ENCODE measurements around the gene SPATA17. TPM values are rescaled to one million over a fixed set of nuclear protein-coding genes. Genes with fewer than 3 reads are reported as not detected.

Gene SPATA17
- total and polyA plus RNA-seq, 2 of the 13 experiments (the other 11 are each of a cell fraction or from before 2014, with no cell fraction given) = 0.48 to 1.7 TPM

GRCh38 chr1:217630711-217631591 lies at the start of gene SPATA17, which contains the start of gene GPATCH2 (continued):
- TF ChIP-seq, protein P1, sequence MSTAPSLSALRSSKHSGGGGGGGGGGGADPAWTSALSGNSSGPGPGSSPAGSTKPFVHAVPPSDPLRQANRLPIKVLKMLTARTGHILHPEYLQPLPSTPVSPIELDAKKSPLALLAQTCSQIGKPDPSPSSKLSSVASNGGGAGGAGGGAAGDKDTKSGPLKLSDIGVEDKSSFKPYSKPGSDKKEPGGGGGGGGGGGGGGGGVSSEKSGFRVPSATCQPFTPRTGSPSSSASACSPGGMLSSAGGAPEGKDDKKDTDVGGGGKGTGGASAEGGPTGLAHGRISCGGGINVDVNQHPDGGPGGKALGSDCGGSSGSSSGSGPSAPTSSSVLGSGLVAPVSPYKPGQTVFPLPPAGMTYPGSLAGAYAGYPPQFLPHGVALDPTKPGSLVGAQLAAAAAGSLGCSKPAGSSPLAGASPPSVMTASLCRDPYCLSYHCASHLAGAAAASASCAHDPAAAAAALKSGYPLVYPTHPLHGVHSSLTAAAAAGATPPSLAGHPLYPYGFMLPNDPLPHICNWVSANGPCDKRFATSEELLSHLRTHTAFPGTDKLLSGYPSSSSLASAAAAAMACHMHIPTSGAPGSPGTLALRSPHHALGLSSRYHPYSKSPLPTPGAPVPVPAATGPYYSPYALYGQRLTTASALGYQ (CRISPR knock-in tag; IDR thresholded peaks at IDR 0.05) = no peak
- TF ChIP-seq CHCHD3 (CRISPR knock-in tag; IDR thresholded peaks at IDR 0.05) (no peak), ZNF431 (CRISPR knock-in tag; IDR thresholded peaks at IDR 0.05; ENCODE audit: borderline replicate concordance, low read depth) (no peak), KMT2B (CRISPR knock-in tag; IDR thresholded peaks at IDR 0.05) (peak; percentile 92), RBFOX2 (IDR thresholded peaks at IDR 0.05; ENCODE audit: low read depth, low read length) (peak; percentile 80), SALL1 (CRISPR knock-in tag; IDR thresholded peaks at IDR 0.05) (peak; percentile 70; the same call in 1 of the 2 replicates), RFXAP (CRISPR knock-in tag; IDR thresholded peaks at IDR 0.05; ENCODE audit: borderline replicate concordance) (no peak), ZNF468 (CRISPR knock-in tag; IDR thresholded peaks at IDR 0.05) (no peak), ZBTB26 (CRISPR knock-in tag; IDR thresholded peaks at IDR 0.05; ENCODE audit: borderline replicate concordance) (no peak), RAD51 (IDR thresholded peaks at IDR 0.05; ENCODE audit: borderline replicate concordance) (no peak), MTF1 (CRISPR knock-in tag; IDR thresholded peaks at IDR 0.05) (no peak), DRAP1 (CRISPR knock-in tag; IDR thresholded peaks at IDR 0.05) (no peak), CHD2 (IDR thresholded peaks at IDR 0.05; ENCODE audit: low read depth, low read length) (no peak), ZNF879 (CRISPR knock-in tag; IDR thresholded peaks at IDR 0.05) (no peak), MIER2 (CRISPR knock-in tag; IDR thresholded peaks at IDR 0.05) (0 out of 2 replicates have a peak, but pooled peaks have one; percentile 13), ETV6 (CRISPR knock-in tag; conservative IDR thresholded peaks at IDR 0.05) (no peak), POGZ (CRISPR knock-in tag; IDR thresholded peaks at IDR 0.05) (peak; percentile 73), ZNF264 (CRISPR knock-in tag; IDR thresholded peaks at IDR 0.05) (no peak), ZSCAN9 (CRISPR knock-in tag; IDR thresholded peaks at IDR 0.05; ENCODE audit: borderline replicate concordance) (no peak; the same call in 1 of the 2 replicates), TGIF2 (CRISPR knock-in tag; IDR thresholded peaks at IDR 0.05) (peak; percentile 21; the same call in 1 of the 2 replicates), GABPB1 (CRISPR knock-in tag; IDR thresholded peaks at IDR 0.05) (peak; percentile 94), FLYWCH1 (CRISPR knock-in tag; IDR thresholded peaks at IDR 0.05) (no peak)
- TF ChIP-seq, protein P2, sequence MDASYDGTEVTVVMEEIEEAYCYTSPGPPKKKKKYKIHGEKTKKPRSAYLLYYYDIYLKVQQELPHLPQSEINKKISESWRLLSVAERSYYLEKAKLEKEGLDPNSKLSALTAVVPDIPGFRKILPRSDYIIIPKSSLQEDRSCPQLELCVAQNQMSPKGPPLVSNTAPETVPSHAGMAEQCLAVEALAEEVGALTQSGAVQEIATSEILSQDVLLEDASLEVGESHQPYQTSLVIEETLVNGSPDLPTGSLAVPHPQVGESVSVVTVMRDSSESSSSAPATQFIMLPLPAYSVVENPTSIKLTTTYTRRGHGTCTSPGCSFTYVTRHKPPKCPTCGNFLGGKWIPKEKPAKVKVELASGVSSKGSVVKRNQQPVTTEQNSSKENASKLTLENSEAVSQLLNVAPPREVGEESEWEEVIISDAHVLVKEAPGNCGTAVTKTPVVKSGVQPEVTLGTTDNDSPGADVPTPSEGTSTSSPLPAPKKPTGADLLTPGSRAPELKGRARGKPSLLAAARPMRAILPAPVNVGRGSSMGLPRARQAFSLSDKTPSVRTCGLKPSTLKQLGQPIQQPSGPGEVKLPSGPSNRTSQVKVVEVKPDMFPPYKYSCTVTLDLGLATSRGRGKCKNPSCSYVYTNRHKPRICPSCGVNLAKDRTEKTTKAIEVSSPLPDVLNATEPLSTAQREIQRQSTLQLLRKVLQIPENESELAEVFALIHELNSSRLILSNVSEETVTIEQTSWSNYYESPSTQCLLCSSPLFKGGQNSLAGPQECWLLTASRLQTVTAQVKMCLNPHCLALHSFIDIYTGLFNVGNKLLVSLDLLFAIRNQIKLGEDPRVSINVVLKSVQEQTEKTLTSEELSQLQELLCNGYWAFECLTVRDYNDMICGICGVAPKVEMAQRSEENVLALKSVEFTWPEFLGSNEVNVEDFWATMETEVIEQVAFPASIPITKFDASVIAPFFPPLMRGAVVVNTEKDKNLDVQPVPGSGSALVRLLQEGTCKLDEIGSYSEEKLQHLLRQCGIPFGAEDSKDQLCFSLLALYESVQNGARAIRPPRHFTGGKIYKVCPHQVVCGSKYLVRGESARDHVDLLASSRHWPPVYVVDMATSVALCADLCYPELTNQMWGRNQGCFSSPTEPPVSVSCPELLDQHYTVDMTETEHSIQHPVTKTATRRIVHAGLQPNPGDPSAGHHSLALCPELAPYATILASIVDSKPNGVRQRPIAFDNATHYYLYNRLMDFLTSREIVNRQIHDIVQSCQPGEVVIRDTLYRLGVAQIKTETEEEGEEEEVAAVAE (CRISPR knock-in tag; IDR thresholded peaks at IDR 0.05; ENCODE audit: borderline replicate concordance) = no peak

Data from HepG2 (cell line).